ENCODE measurements around the gene ZDHHC4. TPM values are rescaled to one million over a fixed set of nuclear protein-coding genes. Genes with fewer than 3 reads are reported as not detected.

The ZDHHC4 gene
- total and polyA plus RNA-seq, 2 of the 8 experiments (the other 6 are each of a cell fraction or from before 2014, with no cell fraction given): 50.2 to 171 TPM

DNA sequence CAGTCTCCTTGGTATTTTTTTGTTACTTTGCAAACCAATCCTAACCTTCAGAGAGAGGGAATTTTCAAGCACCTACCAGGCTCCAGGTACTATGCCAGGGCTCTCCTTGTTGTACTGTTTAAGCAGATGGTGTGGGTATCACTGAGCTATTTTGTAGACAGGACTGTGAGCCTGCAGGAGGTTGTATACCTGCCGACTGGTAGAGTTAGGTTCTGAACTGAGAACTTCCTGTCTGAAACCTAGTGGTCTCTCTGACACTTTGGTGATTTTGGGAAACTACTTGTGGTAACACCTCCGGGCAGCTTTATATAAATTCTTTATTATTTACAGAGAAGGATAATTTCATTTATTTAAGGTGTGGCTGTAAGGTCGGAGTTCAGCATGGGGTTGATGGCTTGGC, 42.7 kb downstream of the ZDHHC4 start:
- Histone ChIP-seq H4K8ac (ENCODE audit: extremely low read depth, insufficient read depth, low read length) (no peak overlapping the region), H3K56ac (replicated peaks; ENCODE audit: insufficient read length, low read depth, low read length) (no peak overlapping the region), H2AK5ac (ENCODE audit: low read depth, low read length) (no peak overlapping the region), H2BK20ac (ENCODE audit: low read length) (no peak overlapping the region), H4K20me1 (replicated peaks in 1 of 2; ENCODE audit: control insufficient read depth in 1 of 2, insufficient read depth in 2 of 2, low read length in 2 of 2) (peaks cover 0 to 5% of the 10 kb centered on the region in 2 experiments), H3K9me3 (ENCODE audit: insufficient read depth in 2 of 2, low read depth in 1 of 2, low read length in 1 of 2) (no peaks in the 10 kb centered on the region; a peak in 1 of 4 replicates), H2AFZ (ENCODE audit: low read length) (no peak overlapping the region), H2BK120ac (replicated peaks; ENCODE audit: low read depth, low read length) (no peak overlapping the region), H3K36me3 (ENCODE audit: control insufficient read depth in 2 of 4, insufficient read depth in 4 of 4, low read length in 3 of 4) (peaks cover 5 to 21% (median 7%) of the 10 kb centered on the region in 4 experiments; a peak in 4 of 8 replicates), H4K5ac (ENCODE audit: insufficient read length, low read depth, low read length) (no peak overlapping the region), H3K4ac (replicated peaks; ENCODE audit: insufficient read length, low read depth, low read length) (no peak overlapping the region), H2BK15ac (ENCODE audit: low read length) (no peak overlapping the region), H3K9ac (replicated peaks in 1 of 4; ENCODE audit: extremely low read depth in 1 of 4, low read depth in 3 of 4, low read length in 3 of 4) (no peak overlapping the region), H3K4me2 (ENCODE audit: insufficient read depth in 1 of 2, low read depth in 2 of 2, low read length in 2 of 2) (no peak overlapping the region), H2BK5ac (ENCODE audit: low read depth, low read length) (no peak overlapping the region), H3K23me2 (ENCODE audit: low read depth, low read length) (peaks cover 5% of the 10 kb centered on the region; the same call in 1 of the 2 replicates), H3K79me2 (ENCODE audit: control insufficient read depth in 1 of 2, insufficient read depth in 2 of 2, low read length in 2 of 2) (no peaks in the 10 kb centered on the region), H3K14ac (ENCODE audit: insufficient read length) (no peak overlapping the region), H3K4me3 (ENCODE audit: extremely low read depth in 1 of 4, insufficient read depth in 2 of 4, low read depth in 3 of 4, low read length in 4 of 4) (no peak overlapping the region), H3K27ac (ENCODE audit: low read depth, low read length) (no peak overlapping the region), H3K23ac (ENCODE audit: insufficient read length) (no peak overlapping the region), H3K4me1 (replicated peaks in 1 of 4; ENCODE audit: control insufficient read depth in 3 of 4, insufficient read depth in 4 of 4, low read length in 3 of 4) (peaks cover 0 to 2% (median under 1%) of the 10 kb centered on the region in 4 experiments; a peak in 4 of 7 replicates), H3K27me3 (replicated peaks in 1 of 4; ENCODE audit: control insufficient read depth in 3 of 4, extremely low read depth in 1 of 4, insufficient read depth in 3 of 4, low read length in 3 of 4) (no peaks in the 10 kb centered on the region), H4K91ac (replicated peaks; ENCODE audit: insufficient read length, low read length) (no peak overlapping the region), H3K18ac (ENCODE audit: extremely low read depth, low read length) (no peak overlapping the region), H2BK12ac (ENCODE audit: low read depth, low read length) (no peak overlapping the region), H3K79me1 (ENCODE audit: low read depth, low read length) (peaks cover 2% of the 10 kb centered on the region; the same call in 1 of the 2 replicates)
- no peak for TF ChIP-seq SP2 (IDR thresholded peaks at IDR 0.05; ENCODE audit: low read length)
- no peak for TF ChIP-seq POLR2A (IDR thresholded peaks at IDR 0.05; ENCODE audit: control extremely low read depth in 1 of 2, low read depth in 2 of 2, low read length in 2 of 2)
- TF ChIP-seq CHD2 (IDR thresholded peaks at IDR 0.05; ENCODE audit: low read length): no peak
- TF ChIP-seq EZH2 (IDR thresholded peaks at IDR 0.05; ENCODE audit: low read depth, low read length, severe bottlenecking): no peak
- TF ChIP-seq ZNF274 (IDR thresholded peaks at IDR 0.05; ENCODE audit: borderline replicate concordance, extremely low read depth, low read length): no peak
- TF ChIP-seq CBX5 (IDR thresholded peaks at IDR 0.05; ENCODE audit: low read depth, low read length): no peak
- TF ChIP-seq JUND (IDR thresholded peaks at IDR 0.05; ENCODE audit: low read length): no peak
- no peak for TF ChIP-seq PHF8 (conservative IDR thresholded peaks at IDR 0.05; ENCODE audit: low read depth, low read length)
- TF ChIP-seq TEAD4 (IDR thresholded peaks at IDR 0.05; ENCODE audit: low read depth, low read length): no peak
- TF ChIP-seq NRF1 (IDR thresholded peaks at IDR 0.05; ENCODE audit: low read depth, low read length): no peak
- ChIA-PET CTCF (ENCODE audit: partially characterized antibody) (interaction anchor here (0.8 kb wide), 1 partner anchor 238 kb away, joined by 3 read pairs; no protein-coding TSS in a partner anchor), POLR2A (ENCODE audit: partially characterized antibody) (no interaction called here)
- FAIRE-seq (no peak), DNase-seq (ENCODE audit: low read depth in 1 of 2, low spot score in 2 of 2) (no peak)
- 93% methylated on average over 3 of the region's 3 CpGs; no CpG with 5 or more reads in 1 of the 2 experiments for WGBS, 2 experiments (ENCODE audit: extremely low coverage in 1 of 2, insufficient coverage in 1 of 2, insufficient read length in 1 of 2, insufficient replicate concordance in 2 of 2, low coverage in 1 of 2, low lambda C conversion rate in 2 of 2, missing lambda C conversion rate in 1 of 2)

All from H1 (cell line).